ENCODE measurements around the gene CES4A. TPM values are rescaled to one million over a fixed set of nuclear protein-coding genes. Genes with fewer than 3 reads are reported as not detected.

CES4A gene
- total RNA-seq, 1 donor from 2014 or later, result 0.22 TPM

DNA sequence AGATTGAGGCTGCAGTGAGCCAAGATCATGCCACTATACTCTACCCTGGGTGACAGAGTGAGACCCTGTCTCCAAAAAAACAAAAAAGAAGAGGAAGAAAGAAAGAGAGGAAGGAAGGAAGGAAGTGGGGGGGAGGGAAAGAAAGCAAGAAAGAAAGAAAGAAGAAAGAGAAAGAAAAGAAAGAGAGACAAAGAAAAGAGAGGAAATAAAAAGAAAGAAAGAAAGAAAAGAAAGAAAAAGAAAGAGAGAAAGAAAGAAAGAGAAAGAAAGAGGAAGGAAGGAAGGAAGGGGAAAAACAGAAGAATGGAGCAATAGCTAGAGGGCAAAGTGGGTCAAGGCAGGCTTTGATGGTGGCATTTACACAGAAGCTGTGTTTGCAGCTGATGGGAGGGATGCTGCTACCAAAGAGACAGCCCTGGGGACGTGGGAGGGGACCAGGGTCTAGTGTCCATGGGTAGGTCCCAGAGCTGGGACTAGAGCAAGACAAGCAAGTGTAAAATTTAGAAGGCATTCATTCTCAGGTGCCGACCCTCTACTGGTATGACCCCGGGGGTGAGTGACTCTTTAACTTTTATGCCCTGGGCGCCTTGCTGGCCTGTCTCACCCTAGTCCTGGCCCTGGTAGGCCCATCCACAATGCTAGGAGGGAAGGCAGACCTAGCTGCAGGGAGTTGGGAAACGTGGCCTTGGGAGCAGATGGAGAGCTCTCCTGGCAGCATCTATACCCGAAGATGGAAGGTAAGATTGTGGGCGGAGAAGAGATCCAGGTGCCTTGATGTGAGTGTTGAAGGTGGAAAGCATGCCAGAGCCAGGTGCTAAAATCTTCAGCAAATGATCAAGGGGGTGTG, 29.3 kb upstream of the CES4A start:
- Mint-ChIP-seq H3K4me3 (no peak overlapping the region), H3K27me3 (ENCODE audit: insufficient read depth, low read depth) (peaks cover 15% of the 10 kb centered on the region), H3K9me3 (no peaks in the 10 kb centered on the region), H3K27ac (no peak overlapping the region), H3K4me1 (peaks cover 12% of the 10 kb centered on the region), H3K36me3 (no peaks in the 10 kb centered on the region)
- no peak overlapping the region for H3K4me3 ChIP-seq
- H3K4me2 ChIP-seq, result no peak overlapping the region
- TF ChIP-seq EZH2phosphoT487 (IDR thresholded peaks at IDR 0.05) (no peak), EZH2 (IDR thresholded peaks at IDR 0.05) (no peak)
- TF ChIP-seq, protein P1, sequence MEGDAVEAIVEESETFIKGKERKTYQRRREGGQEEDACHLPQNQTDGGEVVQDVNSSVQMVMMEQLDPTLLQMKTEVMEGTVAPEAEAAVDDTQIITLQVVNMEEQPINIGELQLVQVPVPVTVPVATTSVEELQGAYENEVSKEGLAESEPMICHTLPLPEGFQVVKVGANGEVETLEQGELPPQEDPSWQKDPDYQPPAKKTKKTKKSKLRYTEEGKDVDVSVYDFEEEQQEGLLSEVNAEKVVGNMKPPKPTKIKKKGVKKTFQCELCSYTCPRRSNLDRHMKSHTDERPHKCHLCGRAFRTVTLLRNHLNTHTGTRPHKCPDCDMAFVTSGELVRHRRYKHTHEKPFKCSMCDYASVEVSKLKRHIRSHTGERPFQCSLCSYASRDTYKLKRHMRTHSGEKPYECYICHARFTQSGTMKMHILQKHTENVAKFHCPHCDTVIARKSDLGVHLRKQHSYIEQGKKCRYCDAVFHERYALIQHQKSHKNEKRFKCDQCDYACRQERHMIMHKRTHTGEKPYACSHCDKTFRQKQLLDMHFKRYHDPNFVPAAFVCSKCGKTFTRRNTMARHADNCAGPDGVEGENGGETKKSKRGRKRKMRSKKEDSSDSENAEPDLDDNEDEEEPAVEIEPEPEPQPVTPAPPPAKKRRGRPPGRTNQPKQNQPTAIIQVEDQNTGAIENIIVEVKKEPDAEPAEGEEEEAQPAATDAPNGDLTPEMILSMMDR (IDR thresholded peaks at IDR 0.05), result no peak
- no peaks in the 10 kb centered on the region for H3K36me3 ChIP-seq
- no peak overlapping the region for H3K9ac ChIP-seq
- no peak for DNase-seq (ENCODE audit: low spot score)
- no peaks in the 10 kb centered on the region for H3K4me1 ChIP-seq
- no peaks in the 10 kb centered on the region for H4K20me1 ChIP-seq (ENCODE audit: low read depth)
- H3K27me3 ChIP-seq, result peaks cover 21% of the 10 kb centered on the region
- H3F3A ChIP-seq (ENCODE audit: low read depth), result no peaks in the 10 kb centered on the region
- no peak overlapping the region for H3K27ac ChIP-seq
- H2AFZ ChIP-seq (replicated peaks), result no peak overlapping the region
- no peaks in the 10 kb centered on the region for H3K79me2 ChIP-seq (ENCODE audit: low read depth)
- H3K9me3 ChIP-seq (ENCODE audit: low read depth), result no peaks in the 10 kb centered on the region

DNA sequence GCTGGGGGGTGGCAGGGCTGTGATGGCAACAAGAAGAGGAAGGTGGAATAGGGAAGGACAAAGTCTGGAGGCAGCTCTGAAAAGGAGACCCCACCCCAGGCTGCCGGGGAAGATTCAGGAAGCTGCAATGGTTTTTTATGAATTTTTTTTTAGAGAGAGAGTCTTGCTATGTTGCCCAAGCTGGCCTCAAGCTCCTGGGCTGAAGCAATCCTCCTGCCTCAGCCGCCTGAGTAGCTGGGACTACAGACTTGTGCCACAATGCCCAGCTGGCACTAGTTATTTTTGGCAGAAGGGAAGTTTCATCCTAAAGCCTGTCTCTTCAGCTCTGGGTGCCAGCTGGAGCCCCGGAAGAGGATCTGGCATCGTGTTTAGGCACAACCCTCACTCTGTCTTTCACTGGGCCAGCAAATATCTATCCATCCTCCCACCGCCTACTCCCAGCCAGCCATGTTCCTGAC, 28.7 kb upstream of the CES4A start:
- Histone ChIP-seq H3K9me3 (ENCODE audit: low read depth) (no peaks in the 10 kb centered on the region), H2AFZ (replicated peaks) (no peak overlapping the region), H3K79me2 (ENCODE audit: low read depth) (no peaks in the 10 kb centered on the region), H3K9ac (no peak overlapping the region), H3K27me3 (peaks cover 21% of the 10 kb centered on the region), H3K4me2 (no peak overlapping the region), H3K36me3 (no peaks in the 10 kb centered on the region), H3K27ac (no peak overlapping the region), H3F3A (ENCODE audit: low read depth) (no peaks in the 10 kb centered on the region), H3K4me1 (no peaks in the 10 kb centered on the region), H4K20me1 (ENCODE audit: low read depth) (no peaks in the 10 kb centered on the region), H3K4me3 (no peak overlapping the region)
- TF ChIP-seq EZH2phosphoT487 (IDR thresholded peaks at IDR 0.05), result no peak
- TF ChIP-seq, protein P1 (IDR thresholded peaks at IDR 0.05), result no peak
- no peak for TF ChIP-seq EZH2 (IDR thresholded peaks at IDR 0.05)
- H3K36me3 Mint-ChIP-seq, result no peaks in the 10 kb centered on the region
- H3K4me1 Mint-ChIP-seq, result peaks cover 12% of the 10 kb centered on the region
- DNase-seq (ENCODE audit: low spot score), result no peak
- no peaks in the 10 kb centered on the region for H3K9me3 Mint-ChIP-seq
- no peak overlapping the region for H3K27ac Mint-ChIP-seq
- peaks cover 15% of the 10 kb centered on the region for H3K27me3 Mint-ChIP-seq (ENCODE audit: insufficient read depth, low read depth)
- H3K4me3 Mint-ChIP-seq, result no peak overlapping the region

DNA sequence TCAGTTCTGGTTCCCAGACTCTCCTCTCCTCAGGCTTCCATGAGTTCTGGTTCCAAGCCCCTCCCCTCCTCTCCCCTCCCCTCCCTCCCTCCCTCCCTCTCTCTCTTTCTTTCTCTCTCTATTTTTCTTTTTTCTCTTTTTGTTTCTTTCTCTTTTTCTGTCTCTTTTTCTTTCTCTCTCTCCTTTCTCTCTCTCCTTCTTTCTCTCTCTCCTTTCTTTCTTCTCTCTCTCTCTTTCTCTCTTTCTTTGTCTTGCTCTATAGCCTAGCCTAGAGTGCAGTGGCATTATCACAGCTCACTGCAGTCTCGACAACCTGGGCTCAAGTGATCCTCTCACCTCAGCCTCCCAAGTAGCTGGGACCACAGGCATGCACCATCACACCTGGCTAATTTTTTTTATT, 28.1 kb upstream of the CES4A start:
- Histone ChIP-seq H3K79me2 (ENCODE audit: low read depth) (no peaks in the 10 kb centered on the region), H3K4me3 (no peak overlapping the region), H3K36me3 (no peaks in the 10 kb centered on the region), H3K4me1 (no peaks in the 10 kb centered on the region), H2AFZ (replicated peaks) (no peak overlapping the region), H3K27me3 (peaks cover 21% of the 10 kb centered on the region), H4K20me1 (ENCODE audit: low read depth) (no peaks in the 10 kb centered on the region), H3K9me3 (ENCODE audit: low read depth) (no peaks in the 10 kb centered on the region), H3K4me2 (no peak overlapping the region), H3K27ac (no peak overlapping the region), H3F3A (ENCODE audit: low read depth) (no peaks in the 10 kb centered on the region), H3K9ac (no peak overlapping the region)
- H3K9me3 Mint-ChIP-seq, result no peaks in the 10 kb centered on the region
- H3K27ac Mint-ChIP-seq, result no peak overlapping the region
- H3K4me3 Mint-ChIP-seq, result no peak overlapping the region
- no peak for DNase-seq (ENCODE audit: low spot score)
- no peaks in the 10 kb centered on the region for H3K36me3 Mint-ChIP-seq
- TF ChIP-seq, protein P1 (IDR thresholded peaks at IDR 0.05), result no peak
- no peak for TF ChIP-seq EZH2 (IDR thresholded peaks at IDR 0.05)
- H3K4me1 Mint-ChIP-seq, result peaks cover 12% of the 10 kb centered on the region
- peaks cover 13% of the 10 kb centered on the region for H3K27me3 Mint-ChIP-seq (ENCODE audit: insufficient read depth, low read depth)
